Liver (tissue), 3 donors: ENCODE measurements around the gene ABLIM1.

ENCODE experiments used
- GABPA ChIP-seq, 2 donors: IDR thresholded peaks in 1 of 2; conservative IDR thresholded peaks in 1 of 2; 2 replicates each; pipeline ENCODE4 v1.6.1; 2016; ENCODE audit warnings: antibody characterized with exemption in 2 of 2, mild to moderate bottlenecking in 1 of 2, moderate library complexity in 1 of 2
- YY1 ChIP-seq: IDR thresholded peaks from 2 replicates; pipeline ENCODE4 v1.6.1; 2016; ENCODE audit warnings: antibody characterized with exemption, mild to moderate bottlenecking
- TF ChIP-seq, protein P1 (sequence below): IDR thresholded peaks from 2 replicates; pipeline ENCODE4 v1.6.1; 2016; ENCODE audit warnings: antibody characterized with exemption
- TF ChIP-seq, protein P2 (sequence below): fragments of 150-350 bp; IDR thresholded peaks from 2 replicates; pipeline ENCODE4 v1.5.1; 2017; ENCODE audit warnings: improper control_type of control experiment, low read depth, low read length; ENCODE audit not compliant: missing input control
- donor health status: healthy.
- donor health status: healthy.

DNA sequence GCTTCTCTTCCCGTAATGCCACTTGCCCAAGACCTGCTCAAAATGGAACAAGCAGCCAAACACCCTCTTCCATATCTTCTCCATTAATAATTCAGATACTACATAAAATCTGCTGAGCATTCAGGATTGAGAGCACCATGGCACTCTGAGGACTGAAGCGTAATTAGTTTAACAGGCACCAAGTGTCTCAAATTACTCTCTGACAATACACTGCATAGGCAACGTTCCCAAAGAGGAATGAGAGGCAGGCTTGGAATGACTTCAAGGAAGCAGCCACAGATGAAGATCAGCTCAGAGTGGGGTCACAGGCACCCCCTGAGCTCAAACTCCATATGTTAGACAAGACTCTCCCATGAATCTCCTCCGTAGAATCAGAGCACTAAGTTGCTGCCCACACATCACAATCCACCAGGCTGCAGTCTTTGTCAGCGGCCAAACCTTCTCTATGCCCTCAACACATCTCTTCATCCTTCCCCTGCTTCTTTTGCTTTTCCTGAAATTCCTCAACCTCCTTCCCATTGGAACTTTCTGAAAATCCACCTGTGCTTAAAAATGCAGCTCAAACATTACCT, 4.7 kb upstream of the ABLIM1 start:
- TF ChIP-seq, protein P1, sequence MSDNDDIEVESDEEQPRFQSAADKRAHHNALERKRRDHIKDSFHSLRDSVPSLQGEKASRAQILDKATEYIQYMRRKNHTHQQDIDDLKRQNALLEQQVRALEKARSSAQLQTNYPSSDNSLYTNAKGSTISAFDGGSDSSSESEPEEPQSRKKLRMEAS = no peak
- TF ChIP-seq, protein P2, sequence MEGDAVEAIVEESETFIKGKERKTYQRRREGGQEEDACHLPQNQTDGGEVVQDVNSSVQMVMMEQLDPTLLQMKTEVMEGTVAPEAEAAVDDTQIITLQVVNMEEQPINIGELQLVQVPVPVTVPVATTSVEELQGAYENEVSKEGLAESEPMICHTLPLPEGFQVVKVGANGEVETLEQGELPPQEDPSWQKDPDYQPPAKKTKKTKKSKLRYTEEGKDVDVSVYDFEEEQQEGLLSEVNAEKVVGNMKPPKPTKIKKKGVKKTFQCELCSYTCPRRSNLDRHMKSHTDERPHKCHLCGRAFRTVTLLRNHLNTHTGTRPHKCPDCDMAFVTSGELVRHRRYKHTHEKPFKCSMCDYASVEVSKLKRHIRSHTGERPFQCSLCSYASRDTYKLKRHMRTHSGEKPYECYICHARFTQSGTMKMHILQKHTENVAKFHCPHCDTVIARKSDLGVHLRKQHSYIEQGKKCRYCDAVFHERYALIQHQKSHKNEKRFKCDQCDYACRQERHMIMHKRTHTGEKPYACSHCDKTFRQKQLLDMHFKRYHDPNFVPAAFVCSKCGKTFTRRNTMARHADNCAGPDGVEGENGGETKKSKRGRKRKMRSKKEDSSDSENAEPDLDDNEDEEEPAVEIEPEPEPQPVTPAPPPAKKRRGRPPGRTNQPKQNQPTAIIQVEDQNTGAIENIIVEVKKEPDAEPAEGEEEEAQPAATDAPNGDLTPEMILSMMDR = no peak
- TF ChIP-seq GABPA (IDR thresholded peaks at IDR 0.05 in 1 of 2, conservative IDR thresholded peaks at IDR 0.05 in 1 of 2) (no peak), YY1 (no peak)
